GM18517 (cell line): ENCODE data around the gene NLRC5.

Experiments
- ATAC-seq: cut with Tn5 transposase; IDR thresholded peaks from one replicate; pipeline ENCODE4 v1.9.1; 2021; ENCODE audit warnings: mild to moderate bottlenecking, moderate library complexity; ENCODE audit not compliant: unreplicated experiment

NLRC5 gene

DNA sequence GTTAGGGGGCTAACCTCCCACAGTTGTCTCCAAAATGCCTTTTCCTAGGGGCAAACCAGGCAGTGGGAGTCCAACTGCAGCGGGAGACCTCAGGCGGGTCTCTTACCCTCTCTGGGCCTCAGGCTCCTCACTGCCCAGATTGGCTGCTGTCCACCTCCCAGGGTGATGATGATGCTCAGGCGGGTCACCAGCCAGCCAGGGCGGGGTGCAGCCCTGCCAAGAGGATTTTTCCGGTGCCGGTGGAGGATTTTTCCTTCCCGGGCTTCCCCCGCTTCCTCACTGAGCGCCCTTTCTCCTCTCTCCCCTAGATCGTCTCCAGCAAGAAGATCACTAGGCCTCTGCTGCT, 125.8 kb downstream of the NLRC5 start:
- ATAC-seq, result no peak

DNA sequence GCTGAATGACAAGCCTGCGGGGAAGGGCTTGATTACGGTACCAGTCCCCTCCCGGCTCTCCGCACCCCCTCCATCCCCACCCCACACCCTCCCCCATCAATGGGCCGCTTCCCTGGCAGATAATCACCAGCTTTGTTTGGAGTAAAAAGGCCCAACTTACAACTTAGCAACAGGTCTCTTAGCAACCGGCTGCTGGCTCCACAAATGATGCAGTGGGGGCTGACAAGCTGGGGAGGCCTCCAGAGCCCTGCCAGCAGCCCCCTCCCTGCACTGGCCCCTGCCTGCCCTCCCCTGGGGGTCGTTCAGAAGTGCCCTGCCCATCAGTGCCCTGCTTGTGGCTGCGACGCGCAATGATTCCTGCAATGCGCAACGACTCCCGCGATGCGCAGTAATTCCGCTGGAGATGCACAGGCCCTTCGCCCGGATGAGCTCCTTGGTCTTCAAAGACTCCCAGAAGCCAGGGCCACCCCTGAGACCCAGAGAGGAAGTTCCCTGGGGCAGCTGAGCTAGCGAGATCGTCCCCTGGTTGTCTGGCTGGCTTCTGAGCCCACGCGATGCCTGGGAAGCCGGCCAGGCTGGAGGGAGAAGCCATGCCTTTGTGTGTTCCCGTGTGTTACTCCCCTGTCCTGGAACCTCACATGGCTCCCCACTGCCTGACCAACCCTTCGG, 126.3 kb downstream of the NLRC5 start:
- no peak for ATAC-seq

- no peak for ATAC-seq
Measured at GRCh38 chr16:57118461-57119084, 129.2 kb downstream of the NLRC5 start.

- ATAC-seq, result no peak
Measured at GRCh38 chr16:57123216-57123973, 134.0 kb downstream of the NLRC5 start.

- ATAC-seq, result no peak
Measured at GRCh38 chr16:57123974-57124674, 134.8 kb downstream of the NLRC5 start.

- no peak for ATAC-seq
Measured at GRCh38 chr16:57125376-57125775, 136.0 kb downstream of the NLRC5 start.

- ATAC-seq, result no peak
Measured at GRCh38 chr16:57125969-57126368, 136.6 kb downstream of the NLRC5 start.

GRCh38 chr16:57126411-57126810, 137.1 kb downstream of the NLRC5 start:
- ATAC-seq, result no peak

GRCh38 chr16:57127037-57127763, 137.8 kb downstream of the NLRC5 start:
- no peak for ATAC-seq

DNA sequence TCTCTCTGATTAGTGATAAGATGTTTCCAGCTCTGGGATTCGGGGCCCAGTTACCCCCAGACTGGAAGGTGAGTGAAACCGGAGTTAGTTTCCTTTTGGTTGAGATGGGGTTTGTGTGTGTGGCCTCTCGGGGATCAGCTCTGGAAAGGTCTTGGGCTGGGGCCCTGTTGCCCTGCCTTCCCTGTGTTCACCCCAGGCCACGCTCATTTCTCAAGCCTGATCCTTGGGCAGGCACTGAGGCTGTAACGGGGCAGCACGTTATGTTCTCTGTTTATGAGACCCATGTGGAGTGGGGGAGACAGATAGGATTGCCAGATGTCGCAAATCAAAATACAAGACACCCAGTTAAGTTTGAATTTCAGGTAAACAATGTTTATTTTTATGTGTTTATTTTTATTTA, 138.5 kb downstream of the NLRC5 start:
- ATAC-seq, result no peak

DNA sequence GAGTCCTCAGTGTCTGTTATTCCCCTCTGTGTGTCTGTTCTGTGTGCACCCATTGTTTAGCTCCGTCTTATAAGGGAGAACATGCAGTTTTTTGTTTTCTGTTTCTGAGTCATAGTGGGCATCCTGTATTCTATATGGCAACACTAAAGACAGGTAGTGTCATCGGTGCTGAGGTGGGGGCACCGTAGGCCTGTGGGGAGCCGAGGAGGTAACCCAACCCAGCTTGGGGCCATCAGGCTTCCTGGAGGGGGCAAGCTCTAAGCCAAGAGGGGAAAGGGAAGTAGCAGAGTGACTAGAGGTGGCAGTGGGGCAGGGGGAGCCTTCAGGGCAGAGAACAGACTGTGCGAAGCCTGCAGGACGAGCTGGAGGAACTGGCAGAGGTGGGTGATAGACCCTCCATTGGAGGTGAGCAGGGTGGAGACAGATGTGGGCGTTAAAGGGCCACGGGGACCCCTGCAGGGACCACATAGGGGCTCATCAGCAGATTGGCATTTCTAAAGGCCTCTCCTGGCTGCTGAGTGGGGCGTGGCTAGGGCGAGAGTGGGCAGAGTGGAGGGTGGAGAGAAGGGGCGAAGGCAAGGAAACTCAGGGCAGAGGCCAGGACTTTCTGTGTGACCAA, 139.5 kb downstream of the NLRC5 start:
- ATAC-seq, result no peak

- ATAC-seq, result no peak
Measured at GRCh38 chr16:57130950-57131321, 141.6 kb downstream of the NLRC5 start.

GRCh38 chr16:57131351-57131970, 142.1 kb downstream of the NLRC5 start:
- no peak for ATAC-seq

- ATAC-seq, result no peak
Measured at GRCh38 chr16:57132470-57132869, 143.1 kb downstream of the NLRC5 start.

DNA sequence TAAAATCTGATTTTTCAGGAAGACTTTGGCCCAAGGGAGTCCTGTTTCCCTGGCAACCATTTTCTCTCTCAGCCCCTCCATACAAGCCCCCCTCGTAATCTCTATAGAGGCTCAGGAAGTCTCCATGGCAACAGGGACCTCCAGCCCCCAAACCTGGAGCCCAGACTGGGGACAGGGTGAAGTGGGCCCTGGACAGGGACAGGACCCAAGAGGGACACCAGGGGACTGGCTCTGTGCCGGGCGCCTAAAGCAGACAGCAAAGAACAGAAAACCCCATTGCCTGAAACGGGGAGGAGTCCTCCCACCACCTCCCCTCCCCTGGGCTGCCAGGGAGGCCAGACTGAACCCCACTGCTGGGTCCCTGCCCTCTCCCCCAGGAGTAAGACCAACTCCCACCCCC, 143.7 kb downstream of the NLRC5 start:
- ATAC-seq, result no peak
